AG10803 (cell line): Measurements from ENCODE around the gene PM20D1.

Experiments
- DNase-seq: peaks from one replicate; pipeline ENCODE4 v3.0.0; 2010; ENCODE audit warnings: low read depth
- H3K4me3 ChIP-seq: 2 replicates; pipeline ENCODE4 v1.5.1; 2011; ENCODE audit warnings: mild to moderate bottlenecking, low read length, control low read depth
- CTCF ChIP-seq: conservative IDR thresholded peaks from 2 replicates; pipeline ENCODE4 v1.5.1; 2011; ENCODE audit warnings: mild to moderate bottlenecking, low read length, control low read depth, inconsistent platforms

The PM20D1 gene

GRCh38 chr1:205817988-205818387 is 31.9 kb downstream of the PM20D1 start:
- DNase-seq: no peak
- TF ChIP-seq CTCF: no peak
- H3K4me3 ChIP-seq: no peak overlapping the region

GRCh38 chr1:205817364-205817763 is 32.6 kb downstream of the PM20D1 start:
- no peak for DNase-seq
- TF ChIP-seq CTCF: no peak
- no peak overlapping the region for H3K4me3 ChIP-seq

- peak overlapping the region; percentile 83 for H3K4me3 ChIP-seq
- no peak for TF ChIP-seq CTCF
- DNase-seq: no peak
Observed at GRCh38 chr1:205813755-205814058, 36.2 kb downstream of the PM20D1 start.

GRCh38 chr1:205812878-205813754 is 36.8 kb downstream of the PM20D1 start, which contains the start of gene SLC41A1:
SLC41A1 (minus strand) TSS chr1:205813198; CDS start chr1:205810441, 2,757 bp downstream.
- peak; percentile 90 for DNase-seq
- TF ChIP-seq CTCF: no peak
- H3K4me3 ChIP-seq: peak within 1 kb of the TSS; percentile 83

- no peak for TF ChIP-seq CTCF
- DNase-seq: no peak
- peak overlapping the region; percentile 83 for H3K4me3 ChIP-seq
Observed at GRCh38 chr1:205812271-205812877, 37.6 kb downstream of the PM20D1 start.

GRCh38 chr1:205811660-205812059 is 38.3 kb downstream of the PM20D1 start:
- TF ChIP-seq CTCF: no peak
- H3K4me3 ChIP-seq: peak overlapping the region; percentile 83
- no peak for DNase-seq
